Neural progenitor cell (in vitro differentiated cells): ENCODE results near the gene CHORDC1.

ENCODE experiments used
- CTCF ChIP-seq: fragments of 200-600 bp; sonication (generic); IDR thresholded peaks from 2 replicates; pipeline ENCODE4 v1.5.1; 2017; ENCODE audit warnings: antibody characterized with exemption, mild to moderate bottlenecking
- EZH2 ChIP-seq: fragments of 200-600 bp; sonication (generic); IDR thresholded peaks from 2 replicates; pipeline ENCODE4 v1.6.1; 2017; ENCODE audit warnings: antibody characterized with exemption, mild to moderate bottlenecking, moderate library complexity
- EZH2phosphoT487 ChIP-seq: fragments of 200-600 bp; sonication (generic); IDR thresholded peaks from 2 replicates; pipeline ENCODE4 v1.6.1; 2017; ENCODE audit warnings: antibody characterized with exemption

GRCh38 chr11:90235526-90235925, 12.7 kb upstream of the CHORDC1 start:
- TF ChIP-seq CTCF (no peak), EZH2phosphoT487 (no peak), EZH2 (no peak)
